ENCODE results near the gene CEACAM19. TPM values are rescaled to one million over a fixed set of nuclear protein-coding genes. Genes with fewer than 3 reads are reported as not detected.
A peak's percentile ranks its signal among the peaks of the same experiment; 100 is the strongest.

The CEACAM19 gene
- polyA plus RNA-seq, 1 experiment, result 8.9 TPM

GRCh38 chr19:44645407-44646048, 25.8 kb upstream of the CEACAM19 start:
- Histone ChIP-seq H3K4me3 (ENCODE audit: low read depth, low read length) (peak overlapping the region; percentile 26), H3K27me3 (ENCODE audit: control insufficient read depth, insufficient read depth, low read length) (no peaks in the 10 kb centered on the region), H3K36me3 (ENCODE audit: control insufficient read depth, insufficient read depth, low read length) (peaks cover 18% of the 10 kb centered on the region)
- ChIA-PET CTCF (interaction anchor here (0.8 to 5.4 kb wide), 3 partner anchors 11 to 74 kb away, joined by 3 to 26 read pairs (median 22); no protein-coding TSS in a partner anchor), POLR2A (interaction anchor here (0.6 kb wide), 1 partner anchor 35 kb away, joined by 5 read pairs; no protein-coding TSS in a partner anchor)
- TF ChIP-seq CTCF (IDR thresholded peaks at IDR 0.05; ENCODE audit: insufficient read depth, low read depth, low read length), result no peak
- no peak for DNase-seq (ENCODE audit: low read depth)

DNA sequence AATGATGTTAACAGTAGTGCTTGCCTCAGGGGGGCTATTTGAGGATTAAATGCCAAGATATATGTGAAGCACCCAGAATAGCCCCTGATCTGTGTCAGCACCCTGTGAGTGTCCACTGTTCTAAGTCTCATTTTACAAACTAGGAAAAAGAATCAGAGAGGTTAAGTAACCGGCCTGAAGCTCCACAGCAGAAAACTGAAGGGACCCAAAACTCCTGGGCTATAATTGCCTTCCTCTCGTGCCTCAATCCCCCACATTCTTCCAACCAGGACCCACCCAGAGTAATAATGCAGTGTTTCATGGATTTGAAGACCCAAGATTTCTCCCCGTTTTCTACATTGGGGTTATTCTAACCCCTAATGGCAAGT, 25.2 kb upstream of the CEACAM19 start:
- ChIA-PET CTCF (interaction anchor here (0.8 to 5.4 kb wide), 3 partner anchors 11 to 75 kb away, joined by 3 to 26 read pairs (median 22); no protein-coding TSS in a partner anchor), POLR2A (interaction anchor here (0.6 kb wide), 1 partner anchor 36 kb away, joined by 5 read pairs; no protein-coding TSS in a partner anchor)
- DNase-seq (ENCODE audit: low read depth), result no peak

DNA sequence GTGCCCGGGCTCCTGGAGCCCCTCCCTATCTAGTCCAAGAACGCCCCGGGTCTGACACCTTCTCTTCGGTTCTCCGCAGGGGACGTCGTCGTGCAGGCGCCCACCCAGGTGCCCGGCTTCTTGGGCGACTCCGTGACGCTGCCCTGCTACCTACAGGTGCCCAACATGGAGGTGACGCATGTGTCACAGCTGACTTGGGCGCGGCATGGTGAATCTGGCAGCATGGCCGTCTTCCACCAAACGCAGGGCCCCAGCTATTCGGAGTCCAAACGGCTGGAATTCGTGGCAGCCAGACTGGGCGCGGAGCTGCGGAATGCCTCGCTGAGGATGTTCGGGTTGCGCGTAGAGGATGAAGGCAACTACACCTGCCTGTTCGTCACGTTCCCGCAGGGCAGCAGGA, 24.1 kb upstream of the CEACAM19 start:
- ChIA-PET CTCF (interaction anchor here (1.2 to 5.4 kb wide), 3 partner anchors 37 to 76 kb away, joined by 7 to 26 read pairs (median 11); no protein-coding TSS in a partner anchor), POLR2A (no interaction called here)
- Histone ChIP-seq H3K27me3 (ENCODE audit: control insufficient read depth, insufficient read depth, low read length) (no peaks in the 10 kb centered on the region), H3K36me3 (ENCODE audit: control insufficient read depth, insufficient read depth, low read length) (peaks cover 28% of the 10 kb centered on the region), H3K4me3 (ENCODE audit: low read depth, low read length) (no peak overlapping the region)
- no peak for DNase-seq (ENCODE audit: low read depth)
- no peak for TF ChIP-seq CTCF (IDR thresholded peaks at IDR 0.05; ENCODE audit: insufficient read depth, low read depth, low read length)

More for the DNA sequence above, 25.2 kb upstream of the CEACAM19 start:
- H3K36me3 ChIP-seq (ENCODE audit: control insufficient read depth, insufficient read depth, low read length), result peaks cover 22% of the 10 kb centered on the region
- H3K27me3 ChIP-seq (ENCODE audit: control insufficient read depth, insufficient read depth, low read length), result no peaks in the 10 kb centered on the region
- H3K4me3 ChIP-seq (ENCODE audit: low read depth, low read length), result no peak overlapping the region
- TF ChIP-seq CTCF (IDR thresholded peaks at IDR 0.05; ENCODE audit: insufficient read depth, low read depth, low read length), result no peak

DNA sequence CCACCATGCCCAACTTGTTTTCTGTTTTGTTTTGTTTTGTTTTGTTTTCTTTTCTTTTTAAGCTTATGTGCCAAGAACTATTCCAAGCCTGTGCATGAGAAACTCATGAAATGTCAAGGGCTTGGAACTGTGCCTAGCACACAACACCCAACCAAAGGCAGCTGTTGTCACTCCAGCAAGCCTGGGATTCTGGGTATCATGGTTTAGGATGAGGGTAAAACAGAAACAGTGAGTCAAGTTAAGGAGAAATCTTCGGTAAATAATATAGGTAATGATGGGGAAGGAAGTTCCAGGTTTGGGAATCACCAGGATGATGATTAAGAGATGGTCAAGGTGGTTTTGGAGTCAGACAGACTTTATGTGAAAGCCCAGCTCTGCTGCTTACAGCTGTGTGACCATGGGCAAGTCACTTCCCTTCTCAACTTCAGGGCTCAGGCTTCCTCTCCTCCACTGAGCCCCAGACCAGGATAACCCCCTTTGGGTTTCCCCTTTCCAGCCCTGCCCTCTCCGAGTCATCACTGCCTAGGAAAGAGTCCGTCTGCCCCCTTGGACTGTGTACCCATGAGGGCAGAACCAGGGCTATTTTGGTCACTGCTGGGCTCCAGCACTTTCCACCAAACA, 22.5 kb upstream of the CEACAM19 start:
- Histone ChIP-seq H3K4me3 (ENCODE audit: low read depth, low read length) (no peak overlapping the region), H3K27me3 (ENCODE audit: control insufficient read depth, insufficient read depth, low read length) (no peaks in the 10 kb centered on the region), H3K36me3 (ENCODE audit: control insufficient read depth, insufficient read depth, low read length) (peaks cover 34% of the 10 kb centered on the region)
- no peak for DNase-seq (ENCODE audit: low read depth)
- POLR2A ChIA-PET, result no interaction called here
- CTCF ChIA-PET, result interaction anchor here (0.9 to 5.4 kb wide), 10 partner anchors 8 to 159 kb away, joined by 3 to 26 read pairs (median 7); no protein-coding TSS in a partner anchor
- no peak for TF ChIP-seq CTCF (IDR thresholded peaks at IDR 0.05; ENCODE audit: insufficient read depth, low read depth, low read length)

- ChIA-PET CTCF (interaction anchor here (0.8 to 5.4 kb wide), 6 partner anchors 9 to 79 kb away, joined by 3 to 26 read pairs (median 8); no protein-coding TSS in a partner anchor), POLR2A (no interaction called here)
- Histone ChIP-seq H3K4me3 (ENCODE audit: low read depth, low read length) (no peak overlapping the region), H3K27me3 (ENCODE audit: control insufficient read depth, insufficient read depth, low read length) (no peaks in the 10 kb centered on the region), H3K36me3 (ENCODE audit: control insufficient read depth, insufficient read depth, low read length) (peaks cover 37% of the 10 kb centered on the region)
- DNase-seq (ENCODE audit: low read depth), result no peak
- no peak for TF ChIP-seq CTCF (IDR thresholded peaks at IDR 0.05; ENCODE audit: insufficient read depth, low read depth, low read length)
These were observed 21.6 kb upstream of the CEACAM19 start for GRCh38 chr19:44649578-44650145.
